A549 (cell line): ENCODE data around the gene NPAT.

ENCODE experiments used
- KDM5A ChIP-seq: fragments of 200-600 bp; sonication (generic); IDR thresholded peaks from 2 replicates; pipeline ENCODE4 v1.6.1; 2016; ENCODE audit warnings: antibody characterized with exemption, mild to moderate bottlenecking
- TF ChIP-seq, protein P1 (sequence below): fragments of >200 bp; sonication (Bioruptor Twin); formaldehyde crosslinking; IDR thresholded peaks from 3 replicates; pipeline ENCODE4 v1.5.1; 2016

DNA sequence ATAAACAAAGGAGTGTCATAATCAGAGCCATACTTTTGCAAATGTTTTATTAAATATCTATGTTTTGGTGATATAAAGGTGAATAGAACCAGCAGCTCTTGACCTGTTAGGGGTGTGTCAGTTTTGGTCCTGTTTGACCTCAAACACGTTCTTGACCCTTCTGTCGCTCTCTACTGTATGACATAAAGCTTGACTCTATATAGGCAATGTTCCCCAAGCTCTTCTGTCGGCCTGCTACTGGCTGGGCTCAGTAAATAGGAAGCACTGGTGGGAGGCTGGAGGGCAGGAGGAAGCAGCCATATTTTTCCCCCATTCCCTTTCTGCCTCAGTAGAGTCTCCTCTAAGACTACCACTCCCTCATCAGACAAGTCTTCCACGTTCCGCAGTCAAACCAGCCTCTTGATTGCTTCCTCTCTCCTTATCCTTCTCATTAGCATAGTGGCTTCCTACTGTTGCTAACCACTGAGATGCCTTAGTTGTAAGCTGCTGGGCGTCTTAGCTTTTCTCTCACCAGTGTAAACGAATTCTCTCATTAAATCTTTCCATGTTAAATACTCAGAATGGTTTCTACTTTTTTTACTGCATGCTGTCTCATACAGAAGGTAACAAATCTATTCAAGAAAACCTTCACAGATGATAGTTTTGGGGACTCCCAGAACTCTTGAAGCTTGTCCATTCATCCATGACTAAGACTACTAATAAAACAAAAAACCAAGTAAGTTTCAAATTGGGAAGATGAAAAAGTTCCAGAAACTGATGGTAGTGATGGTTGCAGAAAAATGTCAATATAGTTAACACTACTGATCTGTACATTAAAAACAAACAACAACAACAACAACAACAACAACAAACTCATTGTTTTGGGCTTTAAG, 3.3 kb downstream of the NPAT start:
- TF ChIP-seq, protein P1, sequence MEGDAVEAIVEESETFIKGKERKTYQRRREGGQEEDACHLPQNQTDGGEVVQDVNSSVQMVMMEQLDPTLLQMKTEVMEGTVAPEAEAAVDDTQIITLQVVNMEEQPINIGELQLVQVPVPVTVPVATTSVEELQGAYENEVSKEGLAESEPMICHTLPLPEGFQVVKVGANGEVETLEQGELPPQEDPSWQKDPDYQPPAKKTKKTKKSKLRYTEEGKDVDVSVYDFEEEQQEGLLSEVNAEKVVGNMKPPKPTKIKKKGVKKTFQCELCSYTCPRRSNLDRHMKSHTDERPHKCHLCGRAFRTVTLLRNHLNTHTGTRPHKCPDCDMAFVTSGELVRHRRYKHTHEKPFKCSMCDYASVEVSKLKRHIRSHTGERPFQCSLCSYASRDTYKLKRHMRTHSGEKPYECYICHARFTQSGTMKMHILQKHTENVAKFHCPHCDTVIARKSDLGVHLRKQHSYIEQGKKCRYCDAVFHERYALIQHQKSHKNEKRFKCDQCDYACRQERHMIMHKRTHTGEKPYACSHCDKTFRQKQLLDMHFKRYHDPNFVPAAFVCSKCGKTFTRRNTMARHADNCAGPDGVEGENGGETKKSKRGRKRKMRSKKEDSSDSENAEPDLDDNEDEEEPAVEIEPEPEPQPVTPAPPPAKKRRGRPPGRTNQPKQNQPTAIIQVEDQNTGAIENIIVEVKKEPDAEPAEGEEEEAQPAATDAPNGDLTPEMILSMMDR, result no peak
- no peak for TF ChIP-seq KDM5A
